ENCODE measurements around the gene MRPL18. TPM values are rescaled to one million over a fixed set of nuclear protein-coding genes. Genes with fewer than 3 reads are reported as not detected.

The MRPL18 gene
- total and polyA plus RNA-seq, 2 donors (not counting 3 experiments of a cell fraction or from before 2014, with no cell fraction given) = 55.4 to 70.7 TPM

DNA sequence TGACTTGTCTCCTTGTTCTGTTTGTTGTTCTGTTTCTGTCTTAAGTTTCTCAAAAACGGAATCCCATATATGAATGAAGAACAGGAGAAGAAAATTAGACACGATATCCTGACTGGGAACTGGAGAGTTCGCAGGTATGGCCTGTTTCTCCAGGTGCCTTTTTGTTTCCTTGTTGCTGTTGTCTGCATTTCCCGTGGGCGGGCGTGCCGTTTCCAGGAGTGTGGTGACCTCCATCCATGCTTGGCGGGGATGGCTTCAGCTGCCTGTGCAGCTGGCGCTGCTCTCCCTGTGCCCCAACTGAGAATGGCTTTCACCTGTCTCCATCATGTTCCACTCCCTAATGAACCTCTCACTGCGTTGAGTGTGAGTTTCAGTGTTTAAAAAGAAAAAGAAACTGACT, 14.2 kb downstream of the MRPL18 start:
- no TSS peak for BruUV-seq (replicated peaks)
- no peaks in the 10 kb centered on the region for H4K20me1 ChIP-seq (replicated peaks; ENCODE audit: control insufficient read depth, extremely low read depth, insufficient read depth, low read length)
- H3K27me3 ChIP-seq (ENCODE audit: control insufficient read depth in 2 of 2, insufficient read depth in 2 of 2, low read length in 2 of 2) = no peaks in the 10 kb centered on the region
- H3K27ac ChIP-seq (ENCODE audit: insufficient read depth, low read depth, low read length) = no peak overlapping the region
- DNase-seq (ENCODE audit: low read depth, low spot score) (no peak), FAIRE-seq (no peak)
- ChIA-PET POLR2A (no interaction called here), CTCF (no interaction called here)
- H3K4me1 ChIP-seq (ENCODE audit: control insufficient read depth, extremely low read depth, insufficient read depth, low read length) = no peaks in the 10 kb centered on the region
- no peak overlapping the region for H3K4me2 ChIP-seq (ENCODE audit: insufficient read depth, low read length)
- H2AFZ ChIP-seq (ENCODE audit: low read depth, low read length) = no peak overlapping the region
- intact Hi-C loops (cut with micrococcal nuclease) (no loop called here), dilution Hi-C loops (cut with MboI; ENCODE audit: extremely low pct_ligation_motif_present, low sequenced_read_pairs) (no loop called here)
- no peaks in the 10 kb centered on the region for H3K9me3 ChIP-seq (replicated peaks; ENCODE audit: control insufficient read depth, insufficient read depth, low read length)
- H3K9me1 ChIP-seq (replicated peaks; ENCODE audit: control insufficient read depth, extremely low read depth, insufficient read depth, low read length) = no peaks in the 10 kb centered on the region
- H3K79me2 ChIP-seq (ENCODE audit: control insufficient read depth, insufficient read depth, low read length) = no peaks in the 10 kb centered on the region
- no peak overlapping the region for H3K4me3 ChIP-seq (replicated peaks in 1 of 3; ENCODE audit: insufficient read depth in 1 of 3, low read depth in 1 of 3, low read length in 3 of 3)
- no peaks in the 10 kb centered on the region for H3K36me3 ChIP-seq (ENCODE audit: control insufficient read depth in 2 of 2, extremely low read depth in 1 of 2, insufficient read depth in 2 of 2, low read length in 2 of 2)
- no peak overlapping the region for H3K9ac ChIP-seq (replicated peaks; ENCODE audit: extremely low read depth, insufficient read depth, low read length)
- no peak for TF ChIP-seq EZH2 (IDR thresholded peaks at IDR 0.05; ENCODE audit: borderline replicate concordance, low read depth, low read length, severe bottlenecking)
- TF ChIP-seq, protein P1, sequence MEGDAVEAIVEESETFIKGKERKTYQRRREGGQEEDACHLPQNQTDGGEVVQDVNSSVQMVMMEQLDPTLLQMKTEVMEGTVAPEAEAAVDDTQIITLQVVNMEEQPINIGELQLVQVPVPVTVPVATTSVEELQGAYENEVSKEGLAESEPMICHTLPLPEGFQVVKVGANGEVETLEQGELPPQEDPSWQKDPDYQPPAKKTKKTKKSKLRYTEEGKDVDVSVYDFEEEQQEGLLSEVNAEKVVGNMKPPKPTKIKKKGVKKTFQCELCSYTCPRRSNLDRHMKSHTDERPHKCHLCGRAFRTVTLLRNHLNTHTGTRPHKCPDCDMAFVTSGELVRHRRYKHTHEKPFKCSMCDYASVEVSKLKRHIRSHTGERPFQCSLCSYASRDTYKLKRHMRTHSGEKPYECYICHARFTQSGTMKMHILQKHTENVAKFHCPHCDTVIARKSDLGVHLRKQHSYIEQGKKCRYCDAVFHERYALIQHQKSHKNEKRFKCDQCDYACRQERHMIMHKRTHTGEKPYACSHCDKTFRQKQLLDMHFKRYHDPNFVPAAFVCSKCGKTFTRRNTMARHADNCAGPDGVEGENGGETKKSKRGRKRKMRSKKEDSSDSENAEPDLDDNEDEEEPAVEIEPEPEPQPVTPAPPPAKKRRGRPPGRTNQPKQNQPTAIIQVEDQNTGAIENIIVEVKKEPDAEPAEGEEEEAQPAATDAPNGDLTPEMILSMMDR (IDR thresholded peaks at IDR 0.05; ENCODE audit: extremely low read depth in 1 of 2, insufficient read depth in 1 of 2, low read depth in 1 of 2, low read length in 2 of 2) = no peak
- TF ChIP-seq POLR2A (IDR thresholded peaks at IDR 0.05; ENCODE audit: low read depth, low read length) = no peak
- TF ChIP-seq GATA2 (IDR thresholded peaks at IDR 0.05; ENCODE audit: insufficient read depth, insufficient read length, low read depth, low read length) = no peak
- no peak for TF ChIP-seq POLR2AphosphoS5 (IDR thresholded peaks at IDR 0.05; ENCODE audit: insufficient read depth, low read depth, low read length)
- TF ChIP-seq FOS (IDR thresholded peaks at IDR 0.05; ENCODE audit: borderline replicate concordance, insufficient read depth, low read length) = no peak
- TF ChIP-seq, protein P2, sequence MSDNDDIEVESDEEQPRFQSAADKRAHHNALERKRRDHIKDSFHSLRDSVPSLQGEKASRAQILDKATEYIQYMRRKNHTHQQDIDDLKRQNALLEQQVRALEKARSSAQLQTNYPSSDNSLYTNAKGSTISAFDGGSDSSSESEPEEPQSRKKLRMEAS (IDR thresholded peaks at IDR 0.05; ENCODE audit: insufficient read depth, insufficient read length) = no peak
- no peak for TF ChIP-seq MYC (IDR thresholded peaks at IDR 0.05; ENCODE audit: low read depth, low read length)
- no peak for TF ChIP-seq JUN (IDR thresholded peaks at IDR 0.05; ENCODE audit: borderline replicate concordance, insufficient read depth, insufficient read length, low read depth)

Measured in endothelial cell of umbilical vein (primary cell).